HL-60 (cell line): ENCODE results near the gene SPIN1.

Experiments
- CTCF ChIP-seq: IDR thresholded peaks from one replicate; pipeline ENCODE4 v1.5.1; 2011; ENCODE audit warnings: low read length, control low read depth, inconsistent platforms; ENCODE audit not compliant: insufficient read depth
- GABPA ChIP-seq: IDR thresholded peaks from 2 replicates; pipeline ENCODE4 v1.6.1; 2012; ENCODE audit warnings: low read depth
- POLR2AphosphoS5 ChIP-seq: IDR thresholded peaks from 2 replicates; pipeline ENCODE4 v1.6.1; 2012; ENCODE audit warnings: low read depth
- REST ChIP-seq: IDR thresholded peaks from 2 replicates; pipeline ENCODE4 v1.6.1; 2012; ENCODE audit warnings: low read depth; ENCODE audit not compliant: insufficient replicate concordance
- SPI1 ChIP-seq: IDR thresholded peaks from 2 replicates; pipeline ENCODE4 v1.6.1; 2012; ENCODE audit warnings: low read depth, mild to moderate bottlenecking, borderline replicate concordance

GRCh38 chr9:88379352-88379751, 8.9 kb upstream of the SPIN1 start:
- TF ChIP-seq CTCF (no peak), SPI1 (no peak), POLR2AphosphoS5 (no peak), REST (no peak), GABPA (no peak)
